KBM-7 (cell line): ENCODE data around the gene PTH1R.

Experiments
- DNase-seq: peaks from one replicate; pipeline ENCODE4 v3.0.0-alpha.2; 2015
- in situ Hi-C: fragments of 300-500 bp; cut with MboI; formaldehyde crosslinking; loops from 2 replicates; pipeline ENCODE4 v1.14.3; 2020; ENCODE audit warnings: low sequenced_read_pairs, low pct_unique_long_range_greater_than_20kb, mixed read lengths

The PTH1R gene

DNA sequence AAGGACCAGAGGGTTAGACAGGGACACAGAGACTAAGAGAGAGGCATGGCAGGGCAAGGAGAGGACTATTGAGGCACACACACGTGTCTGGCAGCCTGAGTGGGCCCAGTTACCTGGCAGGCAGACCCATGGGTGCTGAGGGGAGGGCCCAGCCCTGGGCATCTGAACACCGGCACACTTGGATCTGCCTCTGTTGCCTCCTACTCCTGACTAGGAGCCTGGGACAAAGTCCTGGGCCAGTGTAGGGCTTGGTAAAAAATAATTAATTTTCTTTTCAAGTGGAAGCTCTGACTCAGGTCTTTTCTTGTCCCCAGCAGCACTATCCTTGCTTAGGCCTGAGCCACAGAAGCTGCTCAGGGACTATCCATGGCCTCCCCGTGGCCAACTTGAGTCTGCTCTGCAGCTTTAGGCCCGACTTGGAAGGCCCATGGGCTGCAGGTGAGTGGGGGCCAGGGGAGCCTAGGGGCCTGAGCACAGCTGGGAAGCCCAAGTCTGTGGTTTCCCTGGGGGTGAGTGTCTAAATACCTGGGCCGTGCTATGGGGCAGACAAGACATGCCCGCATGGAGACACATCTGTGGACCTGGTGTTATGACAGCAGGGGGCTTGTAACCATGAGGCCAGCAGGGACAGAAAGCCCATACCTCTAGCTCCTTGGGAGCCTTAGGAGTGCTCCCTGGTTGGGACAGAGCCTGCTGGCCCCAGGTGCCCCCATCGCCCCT is at the start of gene PTH1R:
Gene PTH1R, plus strand, starts transcription at position 316 of the 720 bp plus-strand sequence. CDS start 5,839 bp downstream, outside the sequence.
- DNase-seq = no peak
- in situ Hi-C loops = no loop called here

DNA sequence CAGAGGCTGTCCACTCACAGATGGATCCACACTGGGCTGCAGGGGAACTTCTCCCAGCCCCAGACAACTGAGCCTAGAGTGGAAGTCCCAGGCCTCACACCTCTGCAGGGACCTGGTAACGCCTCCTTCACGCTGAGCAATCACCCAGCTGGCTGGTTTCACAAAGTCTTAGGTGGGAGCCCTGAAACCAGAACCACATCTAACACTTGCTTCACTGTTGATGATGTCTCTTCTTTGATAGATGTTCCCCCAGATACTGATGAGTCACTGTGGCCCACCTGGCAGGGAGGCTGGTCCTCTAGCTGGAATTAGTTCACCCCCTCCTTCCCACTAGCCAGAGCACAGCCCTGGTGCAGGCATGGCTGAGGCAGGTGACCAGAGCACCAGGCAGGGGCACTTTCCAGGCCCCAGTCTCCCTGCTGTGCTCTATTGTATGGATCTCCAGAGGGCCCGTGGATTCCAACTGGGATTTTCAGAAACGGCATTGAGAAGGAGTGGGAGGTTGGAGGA is 47.8 kb upstream of the PTH1R start:
- in situ Hi-C loops = no loop called here

DNA sequence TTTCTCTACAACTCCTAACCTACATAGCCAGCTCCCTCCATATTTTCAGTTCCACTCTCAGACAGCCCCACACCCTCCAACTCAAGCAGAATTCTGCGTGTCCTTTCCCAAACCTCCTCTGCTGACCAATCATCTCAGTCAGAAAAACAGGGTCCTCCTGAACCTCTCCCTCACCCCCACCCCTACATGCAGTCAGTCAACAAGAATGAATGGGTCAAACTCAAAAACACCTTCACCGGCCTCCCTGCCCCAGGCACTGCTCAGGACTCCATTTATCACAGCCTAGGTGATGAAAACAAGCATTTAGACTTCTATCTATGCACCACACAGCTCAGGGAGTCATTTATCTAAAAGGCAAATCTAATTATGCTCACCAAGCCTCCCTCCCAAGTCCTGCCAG is 46.7 kb upstream of the PTH1R start:
- in situ Hi-C loops = no loop called here

More for the DNA sequence above, 47.8 kb upstream of the PTH1R start:
- no peak for DNase-seq

DNA sequence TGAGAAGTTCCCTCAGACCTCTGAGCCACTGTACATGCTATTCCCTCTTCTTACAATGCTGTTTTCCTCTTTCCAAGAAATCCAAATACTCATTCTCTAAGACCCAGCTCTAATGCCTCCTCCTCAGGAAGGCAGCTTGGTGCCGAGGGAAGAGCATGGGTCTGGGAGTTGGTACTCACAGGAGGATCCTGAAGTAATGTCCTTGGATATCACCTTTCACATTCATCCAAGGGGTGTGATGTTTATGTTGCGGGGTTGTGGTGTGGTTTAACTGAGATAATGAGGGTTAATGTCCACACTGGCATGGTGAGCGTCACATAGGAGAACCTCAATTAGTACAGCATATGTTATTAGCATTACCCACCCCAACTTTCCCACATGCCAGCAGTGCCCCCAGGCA is 46.2 kb upstream of the PTH1R start:
- DNase-seq = no peak
- in situ Hi-C loops = no loop called here

More for the DNA sequence above, 46.7 kb upstream of the PTH1R start:
- no peak for DNase-seq

DNA sequence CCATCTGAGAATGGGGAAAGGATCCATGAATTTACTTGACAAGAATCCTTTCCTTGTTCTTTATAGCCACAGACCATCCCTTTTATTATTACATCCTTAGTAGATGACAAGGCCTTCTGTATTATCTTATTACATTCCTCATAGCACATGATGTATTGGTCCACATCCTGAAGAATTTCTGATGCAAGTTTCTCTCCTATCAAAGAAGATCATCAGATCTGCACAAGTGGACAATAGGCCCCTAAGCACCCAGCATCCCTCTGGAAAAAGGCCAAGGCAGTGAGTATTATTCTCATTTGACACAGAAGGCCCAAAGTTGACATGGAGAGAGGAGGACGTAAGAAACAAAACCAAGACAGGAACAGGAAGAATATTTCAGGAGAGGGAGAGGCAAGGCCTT is 45.7 kb upstream of the PTH1R start:
- in situ Hi-C loops = no loop called here
- DNase-seq = no peak

DNA sequence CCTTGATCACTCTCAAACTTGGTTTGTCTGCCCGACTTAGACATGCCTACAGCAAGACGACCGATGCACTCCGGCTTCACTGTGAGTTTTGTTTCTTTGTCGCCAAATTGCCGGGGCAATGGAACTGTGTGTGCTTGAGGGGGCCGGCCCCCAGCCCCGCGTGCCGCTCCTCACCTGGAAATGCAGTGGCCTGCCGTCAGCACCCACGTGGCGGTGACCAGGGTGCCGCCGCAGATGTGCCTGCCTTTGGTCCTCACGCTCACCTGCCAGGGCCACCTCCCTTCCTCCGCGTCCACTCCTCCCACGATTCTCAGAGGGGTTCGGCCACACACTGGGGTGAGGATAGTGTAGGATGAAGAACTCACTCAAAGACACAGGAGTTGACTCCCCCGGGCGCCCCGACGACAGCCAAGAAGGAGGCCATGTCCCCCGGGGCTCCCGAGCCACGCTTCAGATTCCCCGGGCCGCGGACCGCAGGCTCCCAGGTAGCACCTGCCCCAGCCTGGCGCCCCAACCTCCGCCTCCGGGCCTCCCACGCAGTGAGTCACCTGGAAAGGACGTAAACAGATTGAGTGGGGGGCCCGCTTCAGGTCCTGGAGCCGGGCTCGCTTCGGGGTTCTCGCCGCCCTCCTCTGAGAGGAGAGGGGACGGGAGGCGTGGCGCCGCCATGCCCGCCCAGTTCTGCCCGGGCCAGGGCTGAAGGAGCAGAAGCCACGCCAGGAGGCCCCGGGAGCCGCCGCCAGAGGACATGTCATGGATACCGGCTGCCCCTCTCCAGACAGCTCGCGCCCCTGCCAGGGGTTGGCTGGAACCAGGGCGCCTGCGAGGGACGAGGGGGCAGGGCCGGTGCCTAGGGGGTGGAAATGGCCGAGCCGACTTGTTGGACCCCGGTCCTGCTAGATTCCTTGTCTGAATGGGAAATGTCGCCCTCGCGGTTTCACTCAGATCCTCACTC is 43.9 kb upstream of the PTH1R start:
- no peak for DNase-seq
- in situ Hi-C loops = no loop called here

DNA sequence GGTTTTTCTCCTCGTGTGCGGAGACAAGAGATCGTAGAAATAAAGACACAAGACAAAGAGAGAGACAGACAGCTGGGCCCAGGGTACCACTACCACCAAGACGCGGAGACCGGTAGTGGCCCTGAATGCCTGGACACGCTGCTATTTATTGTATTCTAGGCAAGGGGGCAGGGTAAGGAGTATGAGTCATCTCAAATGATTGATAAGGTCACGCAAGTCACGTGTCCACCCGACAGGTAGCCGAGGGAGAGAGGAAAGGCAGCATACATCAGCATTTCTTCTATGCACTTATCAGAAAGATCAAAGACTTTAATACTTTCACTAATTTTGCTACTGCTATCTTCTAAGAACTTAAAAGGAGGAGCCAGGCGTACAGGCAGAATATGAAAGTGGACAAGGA is 42.5 kb upstream of the PTH1R start:
- in situ Hi-C loops = no loop called here
- no peak for DNase-seq

DNA sequence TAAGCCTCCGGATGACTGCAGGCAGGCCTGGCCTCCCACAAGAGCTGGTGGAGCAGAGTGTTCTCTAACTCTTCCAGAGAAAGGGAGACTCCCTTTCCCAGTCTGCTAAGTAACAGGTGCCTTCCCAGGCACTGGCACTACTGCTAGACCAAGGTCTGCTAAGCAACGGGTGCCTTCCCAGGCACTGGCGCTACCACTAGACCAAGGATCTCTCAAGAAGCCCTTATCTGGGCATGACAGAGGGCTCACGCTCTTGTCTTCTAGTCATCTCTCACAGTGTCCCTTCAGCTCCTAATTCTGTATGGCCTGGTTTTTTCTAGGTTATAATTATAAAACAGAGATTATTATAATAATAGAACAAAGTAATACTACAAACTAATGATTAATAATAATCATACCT is 42.0 kb upstream of the PTH1R start:
- in situ Hi-C loops = no loop called here
- DNase-seq = no peak

DNA sequence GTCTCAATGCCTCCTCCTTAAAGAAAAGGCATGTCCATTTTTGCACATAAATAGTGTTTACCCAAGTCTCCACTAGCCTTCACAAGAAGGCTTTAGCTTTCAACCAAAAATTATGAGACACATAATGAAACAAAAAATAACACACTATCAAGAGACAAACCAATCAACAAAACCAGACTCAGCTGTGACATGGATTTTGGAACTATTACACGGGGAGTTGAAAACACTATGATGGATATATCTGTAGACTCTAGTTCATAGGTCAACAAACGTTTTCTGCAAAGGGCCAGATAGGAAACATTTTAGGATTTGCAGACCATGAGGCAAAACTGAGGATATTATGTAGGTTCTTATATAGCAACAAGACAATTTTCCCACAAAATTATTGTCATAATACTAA is 39.2 kb upstream of the PTH1R start:
- in situ Hi-C loops = no loop called here
- DNase-seq = no peak

DNA sequence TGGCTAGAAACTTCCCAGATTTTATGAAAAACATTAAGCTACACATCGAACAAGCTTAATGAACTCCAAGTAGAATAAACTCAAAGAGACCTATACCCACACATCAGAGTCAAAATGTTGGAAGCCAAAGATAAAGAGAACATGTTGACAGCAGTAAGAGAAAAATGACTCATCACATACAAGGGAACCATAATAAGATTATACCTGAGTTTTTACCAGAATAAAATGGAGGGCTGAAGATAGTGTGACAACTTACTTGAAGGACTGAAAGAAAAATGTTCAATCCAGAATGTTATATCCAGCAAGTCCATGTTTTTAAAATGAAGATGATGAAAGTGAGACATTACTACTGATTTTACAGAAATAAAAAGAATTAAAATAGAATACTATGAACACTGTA is 37.0 kb upstream of the PTH1R start:
- in situ Hi-C loops = no loop called here
- DNase-seq = no peak

DNA sequence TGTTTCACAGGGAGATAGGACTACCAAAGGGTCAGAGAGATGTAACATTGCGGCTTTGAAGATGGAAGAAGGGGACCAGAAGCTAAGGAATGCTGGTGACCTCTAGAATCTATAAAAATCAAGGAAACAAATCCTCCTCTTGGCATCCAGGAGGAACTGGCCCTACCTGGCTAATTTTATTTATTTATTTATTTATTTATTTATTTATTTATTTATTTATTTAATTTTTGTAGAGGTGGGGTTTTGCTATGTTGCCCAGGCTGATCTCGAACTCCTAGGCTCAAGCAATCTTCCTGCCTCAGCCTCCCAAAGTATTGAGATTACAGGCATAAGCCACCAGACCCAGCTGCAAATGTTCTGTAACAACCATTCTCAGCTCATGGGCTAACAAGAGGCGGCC is 34.0 kb upstream of the PTH1R start:
- DNase-seq = no peak
- in situ Hi-C loops = no loop called here

DNA sequence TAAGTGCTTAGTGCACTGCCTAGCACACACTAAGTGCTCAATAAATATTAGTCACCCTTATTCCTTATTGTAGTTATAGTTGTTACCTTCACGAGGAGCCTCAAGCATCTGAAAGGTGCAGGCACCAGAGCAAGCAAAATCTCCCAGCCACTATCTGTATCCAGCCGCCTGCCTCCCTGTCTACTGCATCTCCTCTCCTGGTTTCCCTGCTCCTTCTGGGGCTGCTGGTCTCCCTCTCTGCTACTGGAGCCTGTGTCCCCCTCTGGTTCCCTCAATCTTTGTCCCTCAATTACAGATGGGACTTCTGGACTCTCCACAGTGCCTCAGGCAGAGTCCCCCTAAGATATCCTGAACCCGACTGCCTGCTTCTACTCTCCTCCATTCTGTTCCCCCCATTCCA is 33.1 kb upstream of the PTH1R start:
- in situ Hi-C loops = no loop called here
- no peak for DNase-seq

DNA sequence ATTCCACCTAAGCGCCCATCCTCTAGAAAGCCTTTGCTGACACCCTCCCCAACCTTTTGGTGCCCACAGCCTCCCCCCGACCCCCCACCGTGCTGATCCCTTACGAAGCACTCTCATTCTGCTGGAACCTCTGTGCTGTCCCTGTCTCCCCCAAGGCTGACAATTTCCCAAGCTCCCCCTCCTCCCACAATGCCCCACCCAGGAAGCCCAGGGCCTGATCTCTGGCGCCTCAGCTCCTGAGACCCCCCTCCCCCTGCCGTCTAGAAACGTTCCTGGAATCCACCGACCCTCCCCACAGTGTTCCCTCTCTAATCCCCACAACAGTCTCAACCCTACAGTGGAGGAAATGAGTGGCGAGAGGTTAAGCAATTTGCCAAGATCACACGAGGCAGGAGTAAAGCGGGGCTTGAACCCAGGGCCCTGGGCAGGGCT is 32.6 kb upstream of the PTH1R start:
- in situ Hi-C loops = no loop called here

DNA sequence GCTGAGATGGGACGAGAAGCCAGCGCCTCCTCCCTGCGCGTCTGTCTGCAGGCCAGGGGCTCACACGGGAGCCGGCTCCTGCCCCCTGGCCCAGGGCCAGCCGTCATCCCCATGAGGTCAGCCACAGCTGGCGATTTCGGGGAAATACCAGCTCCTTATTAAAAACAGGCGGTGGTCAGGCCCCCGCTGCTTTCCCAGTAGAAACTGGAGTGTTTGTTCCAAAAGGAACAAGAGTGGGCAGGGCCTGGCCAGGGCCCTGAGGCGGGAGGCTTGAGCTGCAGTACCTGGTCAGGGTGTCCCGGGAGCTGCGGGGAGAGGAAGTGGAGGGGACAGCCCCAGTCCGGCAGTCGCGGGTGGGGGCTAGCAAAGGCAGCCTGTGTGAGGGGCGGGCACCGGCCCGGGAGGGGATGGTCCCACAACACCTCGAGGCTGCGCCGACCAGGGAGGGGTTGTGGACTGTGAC is 32.1 kb upstream of the PTH1R start:
- in situ Hi-C loops = no loop called here
- no peak for DNase-seq

More for the DNA sequence above, 32.6 kb upstream of the PTH1R start:
- no peak for DNase-seq

DNA sequence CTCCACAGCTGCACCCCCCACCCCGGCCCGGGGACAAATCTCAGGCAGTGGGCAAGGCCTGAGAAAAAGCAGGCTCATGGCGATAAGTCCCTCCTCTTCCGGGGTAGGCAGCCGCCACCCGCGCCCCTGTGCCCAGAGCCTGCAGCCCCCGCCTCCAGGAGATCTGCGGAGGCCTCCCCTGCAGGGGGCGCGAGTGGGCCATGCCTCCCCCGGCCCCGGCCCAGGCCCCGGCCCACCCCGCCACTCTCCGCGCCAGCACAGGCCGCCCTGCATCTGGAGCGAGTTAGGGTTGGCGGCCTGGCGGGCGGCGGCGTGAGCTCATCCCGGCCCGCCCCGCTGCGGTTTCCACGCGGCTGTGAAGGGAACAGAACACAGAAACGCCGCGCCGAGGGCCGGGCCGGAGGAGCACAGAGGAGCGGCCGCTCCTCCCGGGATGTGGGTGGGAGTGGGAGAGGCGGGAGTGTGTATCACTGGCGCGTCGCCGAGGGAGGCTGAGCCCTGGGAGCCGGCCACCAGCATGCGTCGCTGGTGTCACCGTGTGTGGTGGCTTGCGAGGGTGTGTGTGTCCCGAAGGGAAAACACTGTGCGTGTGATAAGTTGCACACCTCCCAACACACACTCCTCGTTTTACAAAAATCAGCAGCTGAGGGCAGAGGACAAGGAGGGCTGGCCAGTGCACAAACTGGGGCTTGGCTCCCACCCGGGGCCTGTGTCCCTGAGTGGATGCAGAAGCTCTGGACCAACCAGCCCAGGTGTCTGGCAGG is 31.5 kb upstream of the PTH1R start:
- no peak for DNase-seq
- in situ Hi-C loops = no loop called here

DNA sequence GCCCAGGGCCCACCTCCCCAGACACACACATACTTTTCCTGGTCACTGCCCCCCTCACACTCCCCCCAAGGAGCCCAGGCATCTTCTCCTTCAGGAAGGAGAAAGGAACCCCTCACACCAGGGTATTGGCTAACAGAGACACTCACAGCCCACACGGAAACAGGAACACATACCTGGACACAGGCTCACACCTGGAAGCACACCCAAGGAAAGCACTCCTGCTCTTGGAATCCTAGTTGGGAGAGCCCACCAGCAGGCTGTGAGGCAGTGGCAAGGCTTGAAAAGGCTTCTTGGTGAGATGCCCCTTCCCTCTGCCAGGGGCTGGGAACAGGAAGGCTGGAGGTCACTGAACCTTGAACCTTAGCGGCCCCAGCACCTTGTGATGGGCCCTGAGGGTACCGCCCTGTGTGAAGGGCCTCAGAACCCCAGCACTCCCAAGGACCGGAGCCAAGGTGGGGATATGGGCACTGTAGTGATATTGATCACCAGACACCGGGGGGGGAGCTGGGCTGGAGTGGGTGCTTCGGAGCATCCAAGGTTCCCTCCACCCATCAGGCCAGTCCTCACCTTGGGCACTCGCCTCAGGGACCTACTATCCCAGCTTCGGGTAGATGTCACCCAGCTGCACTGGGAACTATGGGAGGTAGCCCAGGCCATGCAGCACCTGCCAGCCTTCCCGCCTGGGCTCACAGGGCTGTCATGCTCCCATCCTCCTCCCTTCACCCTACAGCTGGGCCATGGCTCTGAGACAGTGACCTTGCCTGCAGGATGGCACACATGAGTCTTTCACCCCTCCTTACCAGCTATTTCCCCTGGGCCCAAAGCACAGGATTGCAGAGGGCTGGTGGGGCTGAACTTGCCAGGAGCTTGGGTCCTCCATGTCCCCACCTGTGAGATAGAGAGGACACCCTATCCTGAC is 30.6 kb upstream of the PTH1R start:
- no peak for DNase-seq
- in situ Hi-C loops = no loop called here

DNA sequence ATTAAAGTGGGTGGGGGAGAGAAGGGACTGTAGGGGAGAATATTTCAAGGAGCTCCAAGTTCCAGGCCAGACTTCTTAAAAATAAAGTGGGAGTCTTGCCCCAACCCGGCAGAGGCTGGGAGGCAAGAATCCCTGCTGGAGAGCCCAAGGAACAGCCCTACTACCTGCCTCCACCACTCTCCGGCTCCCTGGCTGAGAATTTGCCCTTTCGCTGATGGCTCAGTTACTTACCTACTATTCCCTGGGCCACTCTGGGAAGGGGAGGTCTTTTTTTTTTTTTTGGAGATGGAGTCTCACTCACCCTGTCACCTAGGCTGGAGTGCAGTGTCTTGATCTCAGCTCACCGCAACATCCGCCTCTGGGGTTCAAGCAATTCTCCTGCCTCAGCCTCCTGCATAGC is 29.8 kb upstream of the PTH1R start:
- no peak for DNase-seq
- in situ Hi-C loops = no loop called here

DNA sequence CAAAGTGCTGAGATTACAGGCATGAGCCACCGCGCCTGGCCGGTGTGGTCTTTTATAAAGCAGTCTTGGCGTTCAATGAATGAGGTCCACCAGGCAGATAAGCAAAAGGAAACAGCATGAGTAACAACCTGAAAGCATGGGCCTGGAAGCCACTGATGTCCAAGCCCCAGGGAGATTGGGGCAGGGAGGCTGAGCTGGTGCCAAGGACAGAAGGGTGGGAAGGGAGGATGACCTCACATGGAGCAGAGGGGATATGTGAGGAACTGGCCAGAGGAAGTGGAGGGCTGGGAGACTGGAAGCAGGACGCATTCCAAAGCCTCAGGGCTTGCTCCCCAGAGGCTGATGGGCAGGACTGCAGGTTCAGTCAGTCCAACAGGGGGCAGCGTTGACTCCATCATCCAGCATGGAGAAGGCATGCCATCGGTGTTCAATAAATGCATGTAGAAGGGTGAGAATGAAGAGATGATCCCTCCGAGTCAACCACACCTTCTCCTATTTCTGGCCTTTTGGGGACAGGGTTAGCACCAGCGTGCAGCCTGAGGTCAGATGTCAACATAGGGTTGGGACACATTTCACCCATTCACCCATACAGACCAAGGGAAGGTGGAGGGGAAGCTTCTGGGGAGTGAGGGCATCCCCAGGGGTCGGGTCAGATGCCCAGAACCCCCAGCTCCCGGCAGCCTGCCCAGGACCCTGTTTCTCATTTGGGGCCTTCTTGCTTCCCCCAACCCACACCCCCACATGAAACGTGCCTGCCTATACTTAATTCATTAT is 29.1 kb upstream of the PTH1R start:
- no peak for DNase-seq
- in situ Hi-C loops = no loop called here
